T-helper 2 cell treated with Interferon-gamma antibody and Interleukin-4, amounts not matched to agents 5 μg/mL and 100 μg/mL, for 36 hours (primary cell): ENCODE data around the gene MAST4.

Source experiments
- DNase-seq: peaks from one replicate; pipeline ENCODE4 v3.0.0; 2021; ENCODE audit warnings: low spot score
- H3K27ac Mint-ChIP-seq: one replicate; pipeline ENCODE4 v1.8.0; 2021; ENCODE audit warnings: mild to moderate bottlenecking, mixed read lengths
- H3K27me3 Mint-ChIP-seq: one replicate; pipeline ENCODE4 v1.8.0; 2021; ENCODE audit warnings: low read depth, mixed read lengths
- H3K36me3 Mint-ChIP-seq: one replicate; pipeline ENCODE4 v1.8.0; 2021; ENCODE audit warnings: low read depth, mixed read lengths
- H3K4me1 Mint-ChIP-seq: one replicate; pipeline ENCODE4 v1.8.0; 2021; ENCODE audit warnings: low read depth, mixed read lengths
- H3K4me3 Mint-ChIP-seq: one replicate; pipeline ENCODE4 v1.8.0; 2022; ENCODE audit warnings: mild to moderate bottlenecking, moderate library complexity, mixed read lengths
- H3K9me3 Mint-ChIP-seq: one replicate; pipeline ENCODE4 v1.8.0; 2021; ENCODE audit warnings: mixed read lengths

MAST4 gene

GRCh38 chr5:66860199-66860975, 264.2 kb downstream of the MAST4 start:
- Mint-ChIP-seq H3K9me3 (no peaks in the 10 kb centered on the region), H3K4me3 (no peak overlapping the region), H3K4me1 (peaks cover 8% of the 10 kb centered on the region), H3K36me3 (no peaks in the 10 kb centered on the region), H3K27me3 (peaks cover 41% of the 10 kb centered on the region), H3K27ac (no peak overlapping the region)
- no peak for DNase-seq

- H3K4me1 Mint-ChIP-seq, result peaks cover 5% of the 10 kb centered on the region
- no peaks in the 10 kb centered on the region for H3K36me3 Mint-ChIP-seq
- peaks cover 41% of the 10 kb centered on the region for H3K27me3 Mint-ChIP-seq
- no peak overlapping the region for H3K27ac Mint-ChIP-seq
- H3K9me3 Mint-ChIP-seq, result no peaks in the 10 kb centered on the region
- no peak overlapping the region for H3K4me3 Mint-ChIP-seq
- DNase-seq, result no peak
Observed at GRCh38 chr5:66861402-66861801, 265.2 kb downstream of the MAST4 start.

GRCh38 chr5:66862020-66862419, 265.8 kb downstream of the MAST4 start:
- Mint-ChIP-seq H3K4me3 (no peak overlapping the region), H3K9me3 (no peaks in the 10 kb centered on the region), H3K36me3 (no peaks in the 10 kb centered on the region), H3K27ac (no peak overlapping the region), H3K27me3 (peaks cover 41% of the 10 kb centered on the region), H3K4me1 (peaks cover 4% of the 10 kb centered on the region)
- no peak for DNase-seq

GRCh38 chr5:66863243-66864170, 267.3 kb downstream of the MAST4 start:
- Mint-ChIP-seq H3K36me3 (no peaks in the 10 kb centered on the region), H3K4me1 (peaks cover 2% of the 10 kb centered on the region), H3K9me3 (no peaks in the 10 kb centered on the region), H3K27me3 (peaks cover 40% of the 10 kb centered on the region), H3K4me3 (no peak overlapping the region), H3K27ac (no peak overlapping the region)
- DNase-seq, result no peak

- Mint-ChIP-seq H3K4me3 (no peak overlapping the region), H3K27ac (no peak overlapping the region), H3K9me3 (no peaks in the 10 kb centered on the region), H3K4me1 (peaks cover 2% of the 10 kb centered on the region), H3K36me3 (no peaks in the 10 kb centered on the region), H3K27me3 (peaks cover 38% of the 10 kb centered on the region)
- no peak for DNase-seq
Observed at GRCh38 chr5:66864240-66864884, 268.2 kb downstream of the MAST4 start.

GRCh38 chr5:66867618-66868322, 271.6 kb downstream of the MAST4 start:
- Mint-ChIP-seq H3K9me3 (no peaks in the 10 kb centered on the region), H3K4me3 (no peak overlapping the region), H3K27ac (no peak overlapping the region), H3K36me3 (no peaks in the 10 kb centered on the region), H3K27me3 (peaks cover 20% of the 10 kb centered on the region), H3K4me1 (no peaks in the 10 kb centered on the region)
- no peak for DNase-seq

- no peak overlapping the region for H3K4me3 Mint-ChIP-seq
- no peak overlapping the region for H3K27ac Mint-ChIP-seq
- peaks cover 16% of the 10 kb centered on the region for H3K27me3 Mint-ChIP-seq
- no peaks in the 10 kb centered on the region for H3K4me1 Mint-ChIP-seq
- no peak for DNase-seq
- H3K36me3 Mint-ChIP-seq, result no peaks in the 10 kb centered on the region
- H3K9me3 Mint-ChIP-seq, result no peaks in the 10 kb centered on the region
Observed at GRCh38 chr5:66869347-66869746, 273.2 kb downstream of the MAST4 start.

- Mint-ChIP-seq H3K36me3 (no peaks in the 10 kb centered on the region), H3K4me3 (no peak overlapping the region), H3K4me1 (no peaks in the 10 kb centered on the region), H3K9me3 (no peaks in the 10 kb centered on the region), H3K27me3 (peaks cover 14% of the 10 kb centered on the region), H3K27ac (no peak overlapping the region)
- DNase-seq, result no peak
Observed at GRCh38 chr5:66870708-66871107, 274.5 kb downstream of the MAST4 start.

GRCh38 chr5:66871651-66872050, 275.5 kb downstream of the MAST4 start:
- Mint-ChIP-seq H3K36me3 (no peaks in the 10 kb centered on the region), H3K27me3 (peaks cover 14% of the 10 kb centered on the region), H3K9me3 (no peaks in the 10 kb centered on the region), H3K4me1 (no peaks in the 10 kb centered on the region), H3K4me3 (no peak overlapping the region), H3K27ac (no peak overlapping the region)
- no peak for DNase-seq

GRCh38 chr5:66872736-66873331, 276.6 kb downstream of the MAST4 start:
- H3K4me3 Mint-ChIP-seq, result no peak overlapping the region
- no peak for DNase-seq
- H3K9me3 Mint-ChIP-seq, result no peaks in the 10 kb centered on the region
- no peaks in the 10 kb centered on the region for H3K36me3 Mint-ChIP-seq
- H3K27me3 Mint-ChIP-seq, result peaks cover 14% of the 10 kb centered on the region
- no peaks in the 10 kb centered on the region for H3K4me1 Mint-ChIP-seq
- H3K27ac Mint-ChIP-seq, result no peak overlapping the region

- Mint-ChIP-seq H3K9me3 (no peaks in the 10 kb centered on the region), H3K36me3 (no peaks in the 10 kb centered on the region), H3K27me3 (peaks cover 11% of the 10 kb centered on the region), H3K27ac (no peak overlapping the region), H3K4me1 (no peaks in the 10 kb centered on the region), H3K4me3 (no peak overlapping the region)
- no peak for DNase-seq
Observed at GRCh38 chr5:66874004-66874403, 277.8 kb downstream of the MAST4 start.

GRCh38 chr5:66875315-66875714, 279.1 kb downstream of the MAST4 start:
- no peaks in the 10 kb centered on the region for H3K9me3 Mint-ChIP-seq
- H3K4me1 Mint-ChIP-seq, result no peaks in the 10 kb centered on the region
- DNase-seq, result no peak
- H3K27me3 Mint-ChIP-seq, result peaks cover 9% of the 10 kb centered on the region
- no peak overlapping the region for H3K4me3 Mint-ChIP-seq
- no peak overlapping the region for H3K27ac Mint-ChIP-seq
- no peaks in the 10 kb centered on the region for H3K36me3 Mint-ChIP-seq

- DNase-seq, result no peak
- Mint-ChIP-seq H3K27ac (no peak overlapping the region), H3K36me3 (no peaks in the 10 kb centered on the region), H3K4me3 (no peak overlapping the region), H3K27me3 (peaks cover 9% of the 10 kb centered on the region), H3K4me1 (no peaks in the 10 kb centered on the region), H3K9me3 (no peaks in the 10 kb centered on the region)
Observed at GRCh38 chr5:66876266-66876807, 280.1 kb downstream of the MAST4 start.
